NAMALWA (cell line): Measurements from ENCODE around the gene ZGPAT.

Experiments
- DNase-seq: peaks from one replicate; pipeline ENCODE4 v3.0.0-alpha.2; 2015; ENCODE audit warnings: low spot score

ZGPAT gene

GRCh38 chr20:63678667-63679465 lies 29.0 kb upstream of the ZGPAT start:
- DNase-seq: no peak

GRCh38 chr20:63679799-63680305 lies 28.0 kb upstream of the ZGPAT start:
- DNase-seq: no peak

GRCh38 chr20:63680427-63680826 lies 27.4 kb upstream of the ZGPAT start:
- DNase-seq: no peak

GRCh38 chr20:63680857-63681608 lies 26.8 kb upstream of the ZGPAT start:
- DNase-seq: no peak

- no peak for DNase-seq
These were observed 26.2 kb upstream of the ZGPAT start for GRCh38 chr20:63681609-63682142.

- no peak for DNase-seq
These were observed 25.3 kb upstream of the ZGPAT start for GRCh38 chr20:63682384-63683139.

GRCh38 chr20:63685269-63686026 lies 22.4 kb upstream of the ZGPAT start:
- no peak for DNase-seq

- no peak for DNase-seq
These were observed 21.7 kb upstream of the ZGPAT start for GRCh38 chr20:63686094-63686491.

- DNase-seq: no peak
These were observed 21.1 kb upstream of the ZGPAT start for GRCh38 chr20:63686492-63687321.

GRCh38 chr20:63687419-63688178 lies 20.2 kb upstream of the ZGPAT start:
- no peak for DNase-seq

GRCh38 chr20:63688228-63689045 lies 19.4 kb upstream of the ZGPAT start:
- DNase-seq: no peak

GRCh38 chr20:63689046-63690002 lies 18.5 kb upstream of the ZGPAT start:
- no peak for DNase-seq

GRCh38 chr20:63690003-63690897 lies 17.6 kb upstream of the ZGPAT start:
- no peak for DNase-seq

- no peak for DNase-seq
These were observed 16.7 kb upstream of the ZGPAT start for GRCh38 chr20:63690898-63691710.

- no peak for DNase-seq
These were observed 16.0 kb upstream of the ZGPAT start for GRCh38 chr20:63691711-63692435.
